GM23338 (cell line): ENCODE measurements around the gene NUP214. TPM values are rescaled to one million over a fixed set of nuclear protein-coding genes. Genes with fewer than 3 reads are reported as not detected.
A peak's percentile ranks its signal among the peaks of the same experiment; 100 is the strongest.

Source experiments
- ATAC-seq: fragments of 200-7000 bp; cut with Tn5 transposase; 3 replicates; pipeline ENCODE4 v1.9.1; 2020
- DNase-seq: peaks from one replicate; pipeline ENCODE4 v3.0.0-alpha.2; 2015; ENCODE audit warnings: low spot score
- H2AFZ ChIP-seq: fragments of 200-600 bp; sonication (generic); 2 replicates; pipeline ENCODE4 v1.8.0; 2016; ENCODE audit warnings: antibody characterized with exemption, mild to moderate bottlenecking, moderate library complexity
- H3F3A ChIP-seq: fragments of 200-600 bp; sonication (generic); replicated peaks from 2 replicates; pipeline ENCODE4 v1.8.0; 2017; ENCODE audit warnings: antibody characterized with exemption, mixed run types, low read depth
- H3K27ac ChIP-seq: fragments of 200-600 bp; sonication (generic); 2 replicates; pipeline ENCODE4 v1.6.1; 2016; ENCODE audit warnings: low read depth
- H3K27me3 ChIP-seq: fragments of 200-600 bp; sonication (generic); 2 replicates; pipeline ENCODE4 v1.8.0; 2016; ENCODE audit warnings: mild to moderate bottlenecking, mixed run types, moderate library complexity; ENCODE audit not compliant: insufficient read depth
- H3K36me3 ChIP-seq: fragments of 200-600 bp; sonication (generic); 2 replicates; pipeline ENCODE4 v1.8.0; 2016; ENCODE audit warnings: mild to moderate bottlenecking; ENCODE audit not compliant: insufficient read depth
- H3K4me1 ChIP-seq: fragments of 200-600 bp; sonication (generic); 2 replicates; pipeline ENCODE4 v1.8.0; 2016; ENCODE audit warnings: mild to moderate bottlenecking, moderate library complexity; ENCODE audit not compliant: insufficient read depth
- H3K4me2 ChIP-seq: fragments of 200-600 bp; sonication (generic); 2 replicates; pipeline ENCODE4 v1.7.1; 2017; ENCODE audit warnings: mixed run types
- H3K4me3 ChIP-seq: fragments of 200-600 bp; sonication (generic); 2 replicates; pipeline ENCODE4 v1.6.1; 2016; ENCODE audit warnings: mixed run types
- H3K79me2 ChIP-seq: fragments of 200-600 bp; sonication (generic); replicated peaks from 2 replicates; pipeline ENCODE4 v1.8.0; 2017; ENCODE audit warnings: mild to moderate bottlenecking; ENCODE audit not compliant: insufficient read depth
- H3K9me2 ChIP-seq: fragments of 200-600 bp; sonication (generic); 2 replicates; pipeline ENCODE4 v1.8.0; 2017; ENCODE audit not compliant: insufficient read depth
- H4K20me1 ChIP-seq: fragments of 200-600 bp; sonication (generic); replicated peaks from 2 replicates; pipeline ENCODE4 v1.8.0; 2017; ENCODE audit warnings: mild to moderate bottlenecking; ENCODE audit not compliant: insufficient read depth
- H3K27ac Mint-ChIP-seq: 2 replicates; pipeline ENCODE4 v1.8.0; 2020; ENCODE audit warnings: inconsistent platforms, mild to moderate bottlenecking, moderate library complexity, mixed read lengths
- H3K27me3 Mint-ChIP-seq: 3 replicates; pipeline ENCODE4 v1.8.0; 2022; ENCODE audit warnings: low read depth, mild to moderate bottlenecking, moderate library complexity, mixed read lengths, inconsistent platforms; ENCODE audit not compliant: insufficient read depth, poor library complexity
- H3K36me3 Mint-ChIP-seq: 3 replicates; pipeline ENCODE4 v1.8.0; 2021; ENCODE audit warnings: low read depth, mild to moderate bottlenecking, inconsistent platforms, moderate library complexity, mixed read lengths
- H3K4me1 Mint-ChIP-seq: 3 replicates; pipeline ENCODE4 v1.8.0; 2020; ENCODE audit warnings: mild to moderate bottlenecking, inconsistent platforms, mixed read lengths
- H3K4me3 Mint-ChIP-seq: 3 replicates; pipeline ENCODE4 v1.8.0; 2021; ENCODE audit warnings: moderate library complexity, mild to moderate bottlenecking, inconsistent platforms, mixed read lengths
- H3K9me3 Mint-ChIP-seq: 3 replicates; pipeline ENCODE4 v1.8.0; 2020; ENCODE audit warnings: moderate library complexity, mild to moderate bottlenecking, inconsistent platforms, mixed read lengths
- CREB1 ChIP-seq: fragments of 250-450 bp; sonication (Bioruptor Pico); IDR thresholded peaks from 2 replicates; pipeline ENCODE4 v1.5.0; 2020; ENCODE audit warnings: low read depth, mild to moderate bottlenecking, moderate library complexity
- CTCF ChIP-seq, 2 experiments: fragments of 200-600 bp in 1 of 2; sonication (generic) in 1 of 2; conservative IDR thresholded peaks; 2 replicates each; pipeline versions ENCODE4 v1.5.1 to v1.6.1; 2016 to 2017; ENCODE audit warnings: antibody characterized with exemption in 2 of 2, low read depth in 2 of 2, mild to moderate bottlenecking in 2 of 2, moderate library complexity in 1 of 2
- ETS1 ChIP-seq: IDR thresholded peaks from 2 replicates; pipeline ENCODE4 v1.6.1; 2016; ENCODE audit warnings: antibody characterized with exemption
- EZH2 ChIP-seq: fragments of 200-600 bp; sonication (generic); IDR thresholded peaks from one replicate; pipeline ENCODE4 v1.8.0; 2017; ENCODE audit warnings: antibody characterized with exemption, mild to moderate bottlenecking, low read depth; ENCODE audit not compliant: unreplicated experiment
- EZH2phosphoT487 ChIP-seq: fragments of 200-600 bp; sonication (generic); IDR thresholded peaks from one replicate; pipeline ENCODE4 v1.8.1; 2018; ENCODE audit warnings: antibody characterized with exemption; ENCODE audit not compliant: unreplicated experiment
- JUNB ChIP-seq: IDR thresholded peaks from one replicate; pipeline ENCODE4 v1.6.1; 2016; ENCODE audit warnings: antibody characterized with exemption; ENCODE audit not compliant: unreplicated experiment
- NANOG ChIP-seq: IDR thresholded peaks from 2 replicates; pipeline ENCODE4 v1.6.1; 2016; ENCODE audit warnings: antibody characterized with exemption, borderline replicate concordance
- POLR2AphosphoS5 ChIP-seq: IDR thresholded peaks from 2 replicates; pipeline ENCODE4 v1.6.1; 2016; ENCODE audit warnings: antibody characterized with exemption, low read depth
- REST ChIP-seq: IDR thresholded peaks from one replicate; pipeline ENCODE4 v1.6.1; 2018; ENCODE audit warnings: antibody characterized with exemption; ENCODE audit not compliant: unreplicated experiment
- STAT1 ChIP-seq: IDR thresholded peaks from one replicate; pipeline ENCODE4 v1.6.1; 2016; ENCODE audit warnings: antibody characterized with exemption; ENCODE audit not compliant: unreplicated experiment
- ZNF114 ChIP-seq: fragments of 250-450 bp; sonication (Bioruptor Pico); IDR thresholded peaks from 2 replicates; pipeline ENCODE4 v1.5.0; 2020; ENCODE audit warnings: mild to moderate bottlenecking, moderate library complexity
- ZNF331 ChIP-seq: fragments of 250-450 bp; sonication (Bioruptor Pico); IDR thresholded peaks from 2 replicates; pipeline ENCODE4 v1.5.0; 2020; ENCODE audit warnings: low read depth, mild to moderate bottlenecking, moderate library complexity
- ZNF462 ChIP-seq: fragments of 250-450 bp; sonication (Bioruptor Pico); IDR thresholded peaks from 2 replicates; pipeline ENCODE4 v1.5.0; 2020; ENCODE audit warnings: mild to moderate bottlenecking, moderate library complexity
- polyA plus RNA-seq: library from polyadenylated mRNA; unstranded; fragments of >200 nt; fragmentation: Nextera tagmentation; extraction: Ambion mirVana; gene quantifications from 2 replicates; pipeline ENCODE4 v1.2.1, GENCODE V29; 2016
- total RNA-seq: library from RNA; depleted of rRNA; stranded (reverse); fragments of >200 nt; shearing (Covaris generic); gene quantifications from 2 replicates; pipeline ENCODE4 v1.2.3, GENCODE V29; 2014

The NUP214 gene
- total and polyA plus RNA-seq, 2 experiments from 2014 or later, result 36.0 to 57.0 TPM

- no peaks in the 10 kb centered on the region; the same call in 1 of the 2 replicates for H3F3A ChIP-seq
- H3K4me3 ChIP-seq, result 0 out of 2 replicates have a peak overlapping the region, but pooled peaks have one; percentile 14
- no peaks in the 10 kb centered on the region; the same call in 1 of the 2 replicates for H4K20me1 ChIP-seq
- Mint-ChIP-seq H3K36me3 (peaks cover 18% of the 10 kb centered on the region), H3K27ac (peak overlapping the region; percentile 73), H3K9me3 (peaks cover 12% of the 10 kb centered on the region), H3K4me3 (no peak overlapping the region), H3K27me3 (peaks cover 9% of the 10 kb centered on the region), H3K4me1 (peaks cover 26% of the 10 kb centered on the region)
- H3K9me2 ChIP-seq, result no peaks in the 10 kb centered on the region
- H3K27me3 ChIP-seq, result no peaks in the 10 kb centered on the region
- DNase-seq, result no peak
- H2AFZ ChIP-seq, result peak overlapping the region; percentile 89
- H3K4me2 ChIP-seq, result peak overlapping the region; percentile 21
- peaks cover 19% of the 10 kb centered on the region for H3K4me1 ChIP-seq
- peak overlapping the region; percentile 73; the same call in 1 of the 2 replicates for H3K27ac ChIP-seq
- H3K79me2 ChIP-seq, result no peaks in the 10 kb centered on the region
- no peaks in the 10 kb centered on the region for H3K36me3 ChIP-seq
- peak; percentile 47 for ATAC-seq
- TF ChIP-seq ZNF114 (CRISPR knock-in tag), result no peak
- TF ChIP-seq ZNF462 (CRISPR knock-in tag), result no peak
- TF ChIP-seq ETS1, result no peak
- TF ChIP-seq CTCF (conservative IDR thresholded peaks at IDR 0.05; ENCODE audit: low read depth in 2 of 2), result no peak
- TF ChIP-seq POLR2AphosphoS5, result no peak
- TF ChIP-seq STAT1, result no peak
- TF ChIP-seq REST, result no peak
- no peak for TF ChIP-seq EZH2phosphoT487
- no peak for TF ChIP-seq ZNF331 (CRISPR knock-in tag)
- TF ChIP-seq EZH2, result no peak
- TF ChIP-seq CREB1, result no peak
- no peak for TF ChIP-seq JUNB
- TF ChIP-seq NANOG, result no peak
These were observed 113.1 kb downstream of the NUP214 start for GRCh38 chr9:131238402-131239021.
